ENCODE results near the gene LRRIQ1.

Gene LRRIQ1

DNA sequence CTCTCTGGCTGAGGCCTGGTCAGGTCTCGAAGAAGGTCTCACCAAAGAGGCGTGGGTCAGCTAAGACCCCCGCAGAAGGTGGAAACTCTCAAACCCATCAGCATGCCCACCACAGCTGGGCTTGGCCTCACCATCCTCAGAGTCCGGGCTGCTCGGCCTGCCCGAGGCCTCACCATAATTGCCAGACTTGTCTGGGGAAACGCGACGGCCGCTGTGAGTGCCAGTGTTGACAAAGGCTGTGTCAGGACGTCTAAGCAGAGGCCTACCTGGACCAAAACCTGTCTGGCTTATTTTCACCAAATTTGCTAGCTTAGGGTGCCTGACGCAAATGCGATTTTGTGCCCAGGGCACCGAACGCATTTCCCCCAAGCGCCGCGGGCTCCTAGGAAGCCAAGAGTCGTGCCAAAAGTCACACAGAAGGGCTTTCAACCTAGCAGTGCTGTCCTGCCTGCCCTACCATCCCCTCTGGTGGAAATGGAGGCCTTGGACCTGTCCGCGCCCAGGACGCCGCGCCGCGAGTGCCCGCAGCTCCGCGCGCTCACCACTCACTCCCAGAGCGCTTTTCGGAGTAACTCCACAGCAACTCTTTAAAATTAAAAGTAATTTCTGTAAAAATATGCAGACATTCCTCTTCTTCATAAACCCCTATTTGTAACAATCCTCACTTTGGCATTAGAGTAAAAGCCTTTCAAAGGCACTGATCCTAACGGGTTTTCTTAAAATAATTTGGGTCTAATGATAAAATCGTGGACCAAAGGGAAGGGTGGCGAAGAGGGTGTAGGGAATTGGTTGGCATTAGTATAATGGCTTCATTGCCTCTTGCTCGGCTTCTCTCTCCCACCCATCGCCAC, 242.7 kb downstream of the LRRIQ1 start:
- no peak overlapping the region for H3K27ac ChIP-seq
- TF ChIP-seq, protein P1, sequence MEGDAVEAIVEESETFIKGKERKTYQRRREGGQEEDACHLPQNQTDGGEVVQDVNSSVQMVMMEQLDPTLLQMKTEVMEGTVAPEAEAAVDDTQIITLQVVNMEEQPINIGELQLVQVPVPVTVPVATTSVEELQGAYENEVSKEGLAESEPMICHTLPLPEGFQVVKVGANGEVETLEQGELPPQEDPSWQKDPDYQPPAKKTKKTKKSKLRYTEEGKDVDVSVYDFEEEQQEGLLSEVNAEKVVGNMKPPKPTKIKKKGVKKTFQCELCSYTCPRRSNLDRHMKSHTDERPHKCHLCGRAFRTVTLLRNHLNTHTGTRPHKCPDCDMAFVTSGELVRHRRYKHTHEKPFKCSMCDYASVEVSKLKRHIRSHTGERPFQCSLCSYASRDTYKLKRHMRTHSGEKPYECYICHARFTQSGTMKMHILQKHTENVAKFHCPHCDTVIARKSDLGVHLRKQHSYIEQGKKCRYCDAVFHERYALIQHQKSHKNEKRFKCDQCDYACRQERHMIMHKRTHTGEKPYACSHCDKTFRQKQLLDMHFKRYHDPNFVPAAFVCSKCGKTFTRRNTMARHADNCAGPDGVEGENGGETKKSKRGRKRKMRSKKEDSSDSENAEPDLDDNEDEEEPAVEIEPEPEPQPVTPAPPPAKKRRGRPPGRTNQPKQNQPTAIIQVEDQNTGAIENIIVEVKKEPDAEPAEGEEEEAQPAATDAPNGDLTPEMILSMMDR (IDR thresholded peaks at IDR 0.05), result no peak

DNA sequence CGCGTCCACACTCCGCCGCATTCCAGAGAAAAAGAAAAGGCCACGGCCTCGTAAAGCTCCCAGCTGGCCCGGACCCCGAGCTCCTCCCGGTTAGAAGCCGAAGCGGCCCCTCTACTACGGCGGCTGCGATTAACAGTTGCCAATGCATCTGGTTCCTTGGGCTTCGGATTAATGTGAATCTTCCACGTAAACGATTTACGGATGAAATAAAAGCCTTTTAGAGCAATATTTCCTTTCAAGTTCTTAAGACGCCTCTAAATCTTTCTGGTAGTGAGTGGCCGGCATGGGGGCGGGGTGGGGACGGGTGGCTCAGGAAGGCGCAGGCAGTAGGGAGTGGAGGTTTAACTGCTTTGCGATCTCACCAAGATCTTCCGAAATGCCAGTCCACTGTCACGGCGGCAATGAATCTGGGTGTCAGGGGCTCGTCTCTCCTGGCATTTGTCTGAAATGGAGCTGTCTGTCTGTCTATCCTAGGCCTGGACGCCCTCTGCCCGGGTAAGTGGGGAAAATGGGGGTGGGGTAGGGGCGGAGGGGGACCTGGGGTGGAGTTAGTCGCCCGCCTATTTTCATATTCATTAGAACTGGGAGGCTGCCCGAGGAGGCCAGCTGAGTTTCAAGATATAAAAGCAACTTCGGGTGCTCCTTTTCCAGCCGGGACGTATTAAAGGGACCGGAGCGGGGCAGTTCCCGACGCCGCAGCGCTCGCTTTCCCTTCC, 243.5 kb downstream of the LRRIQ1 start:
- TF ChIP-seq ZFX (IDR thresholded peaks at IDR 0.05; ENCODE audit: borderline replicate concordance), result no peak
- TF ChIP-seq, protein P1 (IDR thresholded peaks at IDR 0.05), result no peak
- no peak overlapping the region for H3K27ac ChIP-seq

DNA sequence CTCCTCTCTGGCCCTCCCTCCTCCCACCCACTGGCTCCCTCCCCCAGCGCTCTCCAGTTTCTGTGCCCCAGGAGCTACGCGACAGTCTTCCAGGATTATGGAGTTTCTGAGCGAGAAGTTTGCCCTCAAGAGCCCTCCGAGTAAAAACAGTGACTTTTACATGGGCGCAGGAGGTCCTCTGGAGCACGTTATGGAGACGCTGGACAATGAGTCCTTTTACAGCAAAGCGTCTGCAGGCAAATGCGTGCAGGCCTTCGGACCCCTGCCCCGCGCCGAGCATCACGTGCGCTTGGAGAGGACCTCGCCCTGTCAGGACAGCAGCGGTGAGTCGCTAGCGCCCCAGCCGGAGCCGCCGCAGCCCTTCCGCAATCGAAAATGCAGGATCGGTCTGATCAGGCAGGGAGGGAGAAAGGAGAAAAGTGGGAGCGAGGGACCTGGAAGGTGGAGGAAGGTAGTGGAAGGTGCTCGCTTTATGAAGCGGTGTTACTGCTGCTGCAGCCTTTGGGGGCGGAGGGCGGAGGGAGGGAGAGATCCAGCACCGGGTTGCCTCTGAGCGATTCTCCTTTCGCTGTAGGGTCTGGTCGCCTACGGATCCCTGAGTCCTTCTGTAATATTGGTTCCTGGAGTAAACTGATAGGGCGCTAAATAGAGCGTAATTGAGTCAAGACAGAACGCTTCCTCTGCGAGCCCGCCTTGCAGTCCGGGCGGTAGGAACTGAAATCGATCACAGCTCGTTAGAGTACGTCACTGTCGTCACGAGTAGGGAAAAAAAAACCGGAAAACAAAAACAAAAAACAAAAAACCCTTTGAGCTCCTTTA, 244.2 kb downstream of the LRRIQ1 start, which contains the start of gene ALX1:
Gene ALX1 (plus strand): TSS at position 56 of the 819 bp plus-strand sequence. CDS start 42 bp downstream, at position 98.
- TF ChIP-seq, protein P1 (IDR thresholded peaks at IDR 0.05), result no peak
- no peak for TF ChIP-seq ZFX (IDR thresholded peaks at IDR 0.05; ENCODE audit: borderline replicate concordance)
- no peak within 1 kb of the TSS for H3K27ac ChIP-seq

DNA sequence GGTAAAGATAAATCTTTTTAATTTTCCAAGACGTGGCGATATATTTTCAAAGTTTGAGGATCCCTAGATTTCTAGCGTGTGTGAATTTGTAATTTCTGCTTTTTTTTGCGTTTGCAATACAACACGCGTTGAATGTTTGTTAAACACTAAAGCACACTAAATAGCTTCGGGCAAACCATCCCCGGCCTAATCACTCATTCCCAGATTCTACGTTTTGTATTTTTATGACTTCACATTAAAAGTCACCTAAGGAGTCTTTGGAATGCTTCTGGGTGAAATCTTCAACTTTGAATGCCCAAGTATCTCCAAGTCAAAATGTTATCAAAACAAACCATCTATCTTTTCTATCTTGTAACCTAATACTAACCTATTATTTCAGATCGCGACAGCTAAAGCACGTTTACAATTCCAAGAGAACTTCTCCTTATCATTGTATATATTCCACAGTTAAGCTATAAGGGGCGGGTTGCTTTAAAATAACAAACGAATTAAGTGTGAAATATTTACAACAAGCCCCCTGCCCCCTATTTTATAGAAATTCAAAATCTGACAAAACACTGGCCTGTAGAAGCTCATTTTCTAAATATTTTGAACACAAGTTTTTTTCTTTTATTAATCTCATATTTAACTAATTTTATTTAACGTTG, 245.0 kb downstream of the LRRIQ1 start:
- H3K27ac ChIP-seq, result no peak overlapping the region
- TF ChIP-seq, protein P1 (IDR thresholded peaks at IDR 0.05), result no peak
- TF ChIP-seq ZFX (IDR thresholded peaks at IDR 0.05; ENCODE audit: borderline replicate concordance), result no peak

DNA sequence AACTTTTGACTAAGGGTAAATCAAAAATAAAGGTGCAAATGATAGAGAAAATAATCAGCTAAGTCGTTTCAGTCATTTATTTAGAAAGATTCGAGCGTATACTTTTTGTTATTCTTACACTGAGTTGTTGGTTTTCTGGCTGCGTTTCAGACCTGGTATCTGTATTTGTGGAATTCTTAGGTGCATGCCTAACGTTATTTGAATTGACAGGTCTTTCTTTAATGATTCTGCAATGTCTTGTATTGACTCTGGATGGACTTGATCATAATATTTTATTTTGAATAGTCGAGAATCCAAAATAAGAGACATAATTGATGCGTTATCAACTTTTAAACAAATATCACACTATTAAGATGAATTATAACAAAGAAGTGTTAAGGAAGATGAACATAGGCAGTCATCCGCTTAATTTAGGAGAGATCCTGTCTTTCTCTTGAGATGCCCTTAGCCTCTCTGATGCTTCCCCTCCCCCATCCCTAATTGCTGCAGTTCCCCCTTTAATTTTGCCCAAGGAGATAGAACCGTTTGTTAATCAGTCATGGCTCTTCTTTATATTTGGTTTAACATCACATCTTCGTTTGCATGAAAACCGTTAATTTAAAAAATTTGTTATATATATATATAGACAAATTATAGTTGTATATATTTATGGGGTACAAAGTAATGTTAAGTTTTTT, 245.6 kb downstream of the LRRIQ1 start:
- TF ChIP-seq, protein P1 (IDR thresholded peaks at IDR 0.05), result no peak
- no peak for TF ChIP-seq ZFX (IDR thresholded peaks at IDR 0.05; ENCODE audit: borderline replicate concordance)
- no peak overlapping the region for H3K27ac ChIP-seq

DNA sequence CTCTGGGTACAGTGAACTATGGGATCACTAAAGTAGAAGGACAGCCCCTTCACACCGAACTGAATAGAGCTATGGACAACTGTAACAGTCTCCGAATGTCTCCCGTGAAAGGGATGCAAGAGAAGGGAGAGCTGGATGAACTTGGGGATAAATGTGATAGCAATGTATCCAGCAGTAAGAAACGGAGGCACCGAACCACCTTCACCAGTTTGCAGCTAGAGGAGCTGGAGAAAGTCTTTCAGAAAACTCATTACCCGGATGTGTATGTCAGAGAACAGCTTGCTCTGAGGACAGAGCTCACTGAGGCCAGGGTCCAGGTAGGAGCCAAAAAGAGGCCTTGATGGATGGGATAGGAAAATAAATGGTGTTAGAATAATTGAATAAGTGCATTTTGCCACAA, 247.4 kb downstream of the LRRIQ1 start:
- H3K27ac ChIP-seq, result no peak overlapping the region
- TF ChIP-seq, protein P1 (IDR thresholded peaks at IDR 0.05), result no peak
- TF ChIP-seq ZFX (IDR thresholded peaks at IDR 0.05; ENCODE audit: borderline replicate concordance), result no peak
